ENCODE data around the gene COG2.

DNA sequence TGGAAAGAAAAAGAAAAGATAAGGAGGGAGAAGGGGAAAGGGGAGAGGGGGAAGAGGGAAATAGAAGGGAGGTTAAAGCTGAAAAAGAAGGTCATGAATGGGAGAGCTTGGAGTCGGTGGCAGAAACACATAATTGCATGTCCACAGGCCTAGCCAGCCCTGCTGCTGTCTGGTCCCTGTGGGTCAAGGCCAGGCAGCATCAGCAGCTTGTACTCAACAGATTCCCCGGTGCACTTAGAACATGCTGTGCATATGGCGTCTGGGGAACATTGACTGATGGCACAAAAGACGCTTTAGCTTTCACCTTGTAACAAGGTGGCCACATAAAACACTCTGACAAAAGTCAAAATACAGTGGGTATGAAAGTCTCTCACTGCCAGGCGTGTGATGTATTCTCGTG is 25.9 kb downstream of the COG2 start:
- TF ChIP-seq, protein P1, sequence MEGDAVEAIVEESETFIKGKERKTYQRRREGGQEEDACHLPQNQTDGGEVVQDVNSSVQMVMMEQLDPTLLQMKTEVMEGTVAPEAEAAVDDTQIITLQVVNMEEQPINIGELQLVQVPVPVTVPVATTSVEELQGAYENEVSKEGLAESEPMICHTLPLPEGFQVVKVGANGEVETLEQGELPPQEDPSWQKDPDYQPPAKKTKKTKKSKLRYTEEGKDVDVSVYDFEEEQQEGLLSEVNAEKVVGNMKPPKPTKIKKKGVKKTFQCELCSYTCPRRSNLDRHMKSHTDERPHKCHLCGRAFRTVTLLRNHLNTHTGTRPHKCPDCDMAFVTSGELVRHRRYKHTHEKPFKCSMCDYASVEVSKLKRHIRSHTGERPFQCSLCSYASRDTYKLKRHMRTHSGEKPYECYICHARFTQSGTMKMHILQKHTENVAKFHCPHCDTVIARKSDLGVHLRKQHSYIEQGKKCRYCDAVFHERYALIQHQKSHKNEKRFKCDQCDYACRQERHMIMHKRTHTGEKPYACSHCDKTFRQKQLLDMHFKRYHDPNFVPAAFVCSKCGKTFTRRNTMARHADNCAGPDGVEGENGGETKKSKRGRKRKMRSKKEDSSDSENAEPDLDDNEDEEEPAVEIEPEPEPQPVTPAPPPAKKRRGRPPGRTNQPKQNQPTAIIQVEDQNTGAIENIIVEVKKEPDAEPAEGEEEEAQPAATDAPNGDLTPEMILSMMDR (IDR thresholded peaks at IDR 0.05), result no peak
- no peak for TF ChIP-seq EP300 (IDR thresholded peaks at IDR 0.05)
- TF ChIP-seq POLR2A (IDR thresholded peaks at IDR 0.05), result no peak
